GM12873 (cell line): ENCODE results near the gene OGFOD3.

Source experiments
- CTCF ChIP-seq: IDR thresholded peaks from 2 replicates; pipeline ENCODE4 v1.5.1; 2012; ENCODE audit warnings: low read depth, mild to moderate bottlenecking, moderate library complexity, low read length, control low read depth; ENCODE audit not compliant: insufficient read depth; ENCODE audit errors: missing control alignments

The OGFOD3 gene

GRCh38 chr17:82355770-82356427, 62.5 kb downstream of the OGFOD3 start:
- no peak for TF ChIP-seq CTCF

GRCh38 chr17:82354804-82355308, 63.5 kb downstream of the OGFOD3 start:
- no peak for TF ChIP-seq CTCF

- TF ChIP-seq CTCF, result no peak
These were observed 64.9 kb downstream of the OGFOD3 start for GRCh38 chr17:82353484-82353883.

- peak; percentile 95 for TF ChIP-seq CTCF
These were observed 66.5 kb downstream of the OGFOD3 start for GRCh38 chr17:82351713-82352488.

GRCh38 chr17:82351254-82351712, 67.1 kb downstream of the OGFOD3 start:
- no peak for TF ChIP-seq CTCF

- TF ChIP-seq CTCF, result peak; percentile 54
These were observed 68.0 kb downstream of the OGFOD3 start for GRCh38 chr17:82350182-82351030.
